GM21381 (cell line): ENCODE measurements around the gene RNF31.
"Not testable (repeated sequence)": the region's sequence is repeated elsewhere in the genome, so short reads cannot be mapped to it uniquely, and the experiment has no call there.

Source experiments
- ATAC-seq: cut with Tn5 transposase; IDR thresholded peaks from one replicate; pipeline ENCODE4 v1.9.1; 2021; ENCODE audit warnings: mild to moderate bottlenecking, moderate library complexity; ENCODE audit not compliant: unreplicated experiment

RNF31 gene

DNA sequence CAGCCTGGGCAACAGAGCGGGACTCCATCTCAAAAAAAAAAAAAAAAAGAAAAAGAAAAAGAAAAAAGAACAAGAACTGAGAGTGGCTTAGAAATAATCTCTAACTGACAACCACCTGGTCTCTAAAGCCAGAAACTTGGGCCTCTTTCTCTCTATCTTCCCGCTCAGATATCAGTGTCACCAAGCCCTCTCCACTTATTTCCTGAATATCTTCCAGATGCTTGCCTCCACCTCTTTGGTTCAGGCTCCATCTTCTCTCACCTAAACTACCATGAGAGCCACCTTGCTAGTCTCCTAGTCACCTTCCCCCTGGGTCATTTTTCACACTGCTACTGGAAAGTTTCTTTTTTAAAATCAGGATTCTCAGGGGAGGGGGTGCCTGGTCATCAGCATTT, 49.8 kb downstream of the RNF31 start:
- no peak for ATAC-seq

DNA sequence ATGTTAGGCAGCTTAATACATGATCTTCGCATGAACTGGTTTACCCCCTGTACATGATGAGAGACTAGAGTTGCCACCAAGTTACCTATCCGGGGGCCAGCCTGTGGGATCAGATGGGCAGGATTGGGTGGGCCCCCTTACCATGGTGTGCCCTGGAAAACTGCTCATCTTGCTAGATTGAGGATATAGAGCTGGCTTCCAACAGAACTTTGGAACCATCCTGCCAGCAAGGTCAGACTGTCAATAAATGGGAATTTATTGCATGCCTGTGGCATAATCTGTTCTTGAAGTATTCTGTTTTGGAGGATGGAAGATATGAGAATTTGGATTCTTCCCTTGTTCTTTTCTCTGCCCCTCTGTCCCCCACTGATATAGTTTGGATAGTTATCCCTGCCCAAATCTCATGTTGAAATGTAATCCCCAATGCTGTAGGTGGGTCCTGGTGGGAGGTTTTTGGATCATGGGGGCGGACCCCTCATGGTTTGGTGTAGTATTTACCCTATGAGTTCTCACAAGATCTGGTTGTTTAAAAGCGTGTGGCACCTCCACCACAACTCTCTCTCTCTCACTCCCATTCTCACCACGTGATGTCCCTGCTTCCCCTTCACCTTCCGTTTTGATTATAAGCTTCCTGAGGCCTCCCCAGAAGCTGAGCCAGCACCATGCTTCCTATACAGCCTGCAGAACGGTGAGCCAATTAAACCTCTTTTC, 51.7 kb downstream of the RNF31 start:
- no peak for ATAC-seq

DNA sequence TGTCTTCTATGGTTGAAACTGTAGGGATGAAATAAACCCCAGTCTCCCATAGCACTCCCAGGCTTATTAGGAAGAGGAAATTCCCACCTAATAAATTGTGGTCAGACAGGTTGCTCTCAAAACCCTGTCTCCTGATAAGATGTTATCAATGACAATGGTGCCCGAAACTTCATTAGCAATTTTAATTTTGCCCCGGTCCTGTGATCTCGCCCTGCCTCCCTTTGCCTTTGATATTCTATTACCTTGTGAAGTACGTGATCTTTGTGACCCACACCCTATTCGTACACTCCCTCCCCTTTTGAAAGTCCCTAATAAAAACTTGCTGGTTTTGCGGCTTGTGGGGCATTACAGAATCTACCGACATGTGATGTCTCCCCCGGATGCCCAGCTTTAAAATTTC, 55.2 kb downstream of the RNF31 start:
- ATAC-seq: not testable (repeated sequence)

DNA sequence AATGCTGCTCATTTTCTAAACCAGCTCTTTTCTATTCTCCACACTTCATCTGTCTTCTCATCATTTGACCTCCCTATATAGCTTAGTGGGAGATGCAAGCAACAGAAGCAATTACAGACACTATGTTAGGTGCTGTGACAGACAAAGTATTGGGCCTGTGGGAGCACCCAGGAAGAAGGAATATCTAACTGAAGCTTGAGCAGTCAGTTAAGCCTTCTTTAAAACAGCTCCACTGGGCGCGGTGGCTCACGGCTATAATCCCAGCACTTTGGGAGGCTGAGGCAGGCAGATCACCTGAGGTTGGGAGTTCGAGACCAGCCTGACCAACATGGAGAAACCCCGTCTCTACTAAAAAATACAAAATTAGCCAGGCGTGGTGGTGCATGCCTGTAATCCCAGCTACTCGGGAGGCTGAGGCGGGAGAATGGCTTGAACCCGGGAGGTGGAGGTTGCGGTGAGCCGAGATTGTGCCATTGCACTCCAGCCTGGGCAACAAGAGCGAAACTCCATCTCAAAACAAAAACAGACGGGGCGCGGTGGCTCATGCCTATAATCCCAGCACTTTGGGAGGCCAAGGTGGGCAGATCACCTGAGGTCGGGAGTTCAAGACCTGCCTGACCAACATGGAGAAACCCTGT, 56.1 kb downstream of the RNF31 start:
- ATAC-seq: not testable (repeated sequence)

DNA sequence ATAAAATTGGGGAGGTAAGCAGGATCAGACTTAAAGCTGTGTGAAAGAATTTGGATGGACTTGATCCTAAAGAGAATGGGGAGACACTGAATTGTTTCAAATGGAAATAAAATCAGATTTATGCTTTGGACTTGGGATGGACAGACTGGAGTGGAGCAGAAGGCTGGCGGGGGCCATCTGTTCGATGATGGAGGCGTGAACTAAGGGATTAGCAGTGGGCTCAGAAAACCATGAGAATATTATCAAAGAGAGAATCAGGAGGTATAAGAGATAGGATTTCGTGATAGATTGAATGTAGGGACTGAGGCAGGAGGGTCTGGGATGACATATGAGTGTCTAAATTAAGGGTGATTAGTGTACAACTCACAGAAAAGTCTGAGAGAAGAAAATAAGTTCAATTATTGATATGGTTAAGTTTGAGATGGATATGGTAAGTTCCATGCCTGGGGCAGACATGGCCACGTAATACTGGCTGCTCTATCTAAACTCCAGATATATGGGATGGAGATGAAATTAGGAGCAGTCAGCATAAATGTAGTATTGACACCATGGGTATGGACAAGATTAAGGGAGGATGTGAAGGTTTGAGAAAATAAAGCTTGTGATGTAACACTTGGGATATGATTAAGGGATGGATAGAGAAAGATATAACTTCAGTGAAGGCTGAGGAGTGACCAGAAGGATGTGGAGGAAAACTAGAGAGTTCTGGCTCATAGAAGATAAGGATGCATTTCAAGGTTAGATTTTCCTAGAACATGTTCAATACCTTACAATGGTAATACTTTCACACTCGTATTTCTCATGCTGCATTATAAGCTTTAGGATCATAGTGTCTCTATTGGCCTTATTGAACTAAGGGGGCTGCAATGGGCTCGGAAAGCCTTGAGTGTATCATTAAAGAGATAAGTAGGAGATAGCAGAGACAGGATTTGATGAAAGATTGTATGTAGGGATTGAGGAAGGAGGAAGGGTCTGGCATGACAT, 57.2 kb downstream of the RNF31 start:
- ATAC-seq: no peak

DNA sequence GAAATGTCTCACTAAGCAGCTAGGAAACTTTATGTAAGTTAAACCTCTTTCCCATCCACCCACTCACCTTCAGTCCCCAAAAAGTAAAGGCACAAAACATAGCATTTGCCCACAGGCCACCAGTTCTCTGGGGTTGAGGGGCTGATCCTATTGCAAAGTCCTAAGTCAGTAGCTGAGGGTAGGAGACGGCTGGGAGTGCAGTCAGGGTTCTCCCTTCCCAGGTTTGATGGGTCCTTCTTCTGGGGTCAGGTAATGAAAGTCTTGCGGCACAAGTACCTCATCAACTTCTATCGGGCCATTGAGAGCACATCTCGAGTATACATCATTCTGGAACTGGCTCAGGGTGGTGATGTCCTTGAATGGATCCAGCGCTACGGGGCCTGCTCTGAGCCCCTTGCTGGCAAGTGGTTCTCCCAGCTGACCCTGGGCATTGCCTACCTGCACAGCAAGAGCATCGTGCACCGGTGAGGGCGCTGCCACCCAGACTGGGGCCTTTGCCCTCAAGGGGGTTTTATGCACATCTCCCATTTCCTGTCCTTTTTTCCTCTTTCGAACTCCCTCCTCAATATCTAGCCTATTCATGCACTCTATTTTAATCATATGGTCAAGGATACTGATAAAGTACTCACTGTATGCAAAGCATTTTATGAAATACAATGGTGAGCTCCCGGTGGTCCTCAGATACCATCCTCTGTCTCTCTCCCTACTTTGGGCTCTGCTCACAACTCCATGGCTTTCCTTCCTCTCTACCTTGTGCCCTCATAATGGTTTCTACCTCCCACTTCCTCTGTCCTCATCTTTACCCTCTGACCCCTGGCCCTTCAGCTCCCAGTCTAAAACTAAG, 59.2 kb downstream of the RNF31 start:
- no peak for ATAC-seq

DNA sequence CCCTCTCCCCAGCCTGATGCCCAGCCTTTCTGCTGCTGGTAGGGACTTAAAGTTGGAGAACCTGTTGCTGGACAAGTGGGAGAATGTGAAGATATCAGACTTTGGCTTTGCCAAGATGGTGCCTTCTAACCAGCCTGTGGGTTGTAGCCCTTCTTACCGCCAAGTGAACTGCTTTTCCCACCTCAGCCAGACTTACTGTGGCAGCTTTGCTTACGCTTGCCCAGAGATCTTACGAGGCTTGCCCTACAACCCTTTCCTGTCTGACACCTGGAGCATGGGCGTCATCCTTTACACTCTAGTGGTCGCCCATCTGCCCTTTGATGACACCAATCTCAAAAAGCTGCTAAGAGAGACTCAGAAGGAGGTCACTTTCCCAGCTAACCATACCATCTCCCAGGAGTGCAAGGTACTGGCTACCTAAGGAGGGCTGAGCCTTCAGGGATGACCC, 59.8 kb downstream of the RNF31 start:
- ATAC-seq: no peak

DNA sequence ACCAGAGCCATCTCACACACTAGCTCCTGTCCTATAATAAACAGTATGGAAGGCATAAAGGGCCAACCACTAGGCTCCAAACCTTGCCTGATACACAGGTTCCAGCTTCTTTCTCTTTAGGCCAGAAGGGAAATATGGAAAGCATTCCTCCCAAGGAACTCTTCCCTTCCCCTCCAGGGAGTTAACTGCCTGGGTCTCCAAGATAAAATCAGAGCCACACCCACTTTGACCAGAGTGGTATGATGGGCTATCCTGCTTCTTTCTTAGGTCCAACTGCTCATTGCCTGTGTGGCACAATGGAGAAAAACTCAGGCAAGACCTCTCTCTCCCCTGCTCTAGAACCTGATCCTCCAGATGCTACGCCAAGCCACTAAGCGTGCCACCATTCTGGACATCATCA, 60.3 kb downstream of the RNF31 start:
- no peak for ATAC-seq
